Measurements from ENCODE around the gene CLDN7. TPM values are rescaled to one million over a fixed set of nuclear protein-coding genes. Genes with fewer than 3 reads are reported as not detected.

Gene CLDN7
- total RNA-seq, 1 experiment from 2014 or later: 177 TPM

DNA sequence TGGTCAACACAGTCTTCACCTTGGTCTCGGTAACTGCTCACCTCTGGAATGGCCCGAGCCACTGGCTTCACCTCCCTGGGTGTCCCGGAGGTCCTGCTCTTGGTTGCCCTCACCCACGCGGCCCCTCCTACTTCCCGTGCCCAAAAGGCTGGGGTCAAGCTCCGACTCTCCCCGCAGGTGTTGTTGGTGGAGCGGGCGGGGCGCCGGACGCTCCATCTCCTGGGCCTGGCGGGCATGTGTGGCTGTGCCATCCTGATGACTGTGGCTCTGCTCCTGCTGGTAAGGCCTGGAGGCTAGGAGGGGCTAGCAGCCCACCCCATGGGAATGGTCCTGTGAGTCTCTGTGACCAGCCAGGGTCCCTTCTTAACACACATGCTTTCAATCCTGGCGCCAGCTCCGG, 22.6 kb upstream of the CLDN7 start:
- Histone ChIP-seq H3K79me1 (ENCODE audit: insufficient read depth, low read depth, low read length, poor library complexity, severe bottlenecking) (no peaks in the 10 kb centered on the region), H3T11ph (ENCODE audit: low read length) (no peak overlapping the region), H3K4ac (ENCODE audit: low read depth, low read length) (no peak overlapping the region), H3K79me2 (ENCODE audit: insufficient read depth, low read length) (no peaks in the 10 kb centered on the region), H3K27me3 (ENCODE audit: insufficient read depth, low read length) (no peaks in the 10 kb centered on the region), H3K18ac (ENCODE audit: insufficient read length, low read depth, low read length) (no peak overlapping the region), H3K4me1 (ENCODE audit: insufficient read depth, low read length) (peaks cover 3% of the 10 kb centered on the region; the same call in 1 of the 2 replicates), H4K20me1 (ENCODE audit: control insufficient read depth, insufficient read depth, insufficient read length) (no peaks in the 10 kb centered on the region), H2AFZ (ENCODE audit: low read length) (no peak overlapping the region), H2BK12ac (ENCODE audit: insufficient read length, low read depth, low read length) (no peak overlapping the region), H3K56ac (ENCODE audit: insufficient read length, low read depth, low read length) (no peak overlapping the region), H2BK5ac (ENCODE audit: insufficient read length, low read length) (no peak overlapping the region), H2BK15ac (ENCODE audit: low read depth, low read length) (no peak overlapping the region), H2BK120ac (ENCODE audit: low read depth, low read length, poor library complexity, severe bottlenecking) (no peak overlapping the region), H3K9ac (ENCODE audit: extremely low read depth, insufficient read length, low read length) (no peak overlapping the region), H3K14ac (ENCODE audit: insufficient read depth, low read length) (no peak overlapping the region), H3K27ac (ENCODE audit: insufficient read length, low read depth, low read length) (no peak overlapping the region), H4K91ac (ENCODE audit: insufficient read length, low read depth, low read length) (no peak overlapping the region), H2BK20ac (ENCODE audit: low read depth, low read length, poor library complexity, severe bottlenecking) (no peak overlapping the region), H3K4me2 (ENCODE audit: insufficient read depth, insufficient read length, low read length) (no peak overlapping the region), H3K23me2 (ENCODE audit: insufficient read length, low read depth, low read length, poor library complexity, severe bottlenecking) (peaks cover 12% of the 10 kb centered on the region), H4K8ac (replicated peaks; ENCODE audit: insufficient read length, low read depth, low read length) (no peak overlapping the region), H4K5ac (ENCODE audit: insufficient read length, low read depth, low read length) (no peak overlapping the region), H3K23ac (ENCODE audit: insufficient read length, low read depth, low read length) (no peak overlapping the region), H2AK5ac (ENCODE audit: insufficient read length, low read length) (no peak overlapping the region), H3K9me3 (ENCODE audit: control insufficient read depth, low read depth, low read length) (no peaks in the 10 kb centered on the region)
- peaks cover 2 to 25% (median 11%) of the 10 kb centered on the region in 3 experiments; a peak in 5 of 7 replicates for H3K36me3 Mint-ChIP-seq (ENCODE audit: insufficient read depth in 1 of 3, low read depth in 3 of 3)
- H3K9me3 Mint-ChIP-seq: no peaks in the 10 kb centered on the region
- TF ChIP-seq, protein P1, sequence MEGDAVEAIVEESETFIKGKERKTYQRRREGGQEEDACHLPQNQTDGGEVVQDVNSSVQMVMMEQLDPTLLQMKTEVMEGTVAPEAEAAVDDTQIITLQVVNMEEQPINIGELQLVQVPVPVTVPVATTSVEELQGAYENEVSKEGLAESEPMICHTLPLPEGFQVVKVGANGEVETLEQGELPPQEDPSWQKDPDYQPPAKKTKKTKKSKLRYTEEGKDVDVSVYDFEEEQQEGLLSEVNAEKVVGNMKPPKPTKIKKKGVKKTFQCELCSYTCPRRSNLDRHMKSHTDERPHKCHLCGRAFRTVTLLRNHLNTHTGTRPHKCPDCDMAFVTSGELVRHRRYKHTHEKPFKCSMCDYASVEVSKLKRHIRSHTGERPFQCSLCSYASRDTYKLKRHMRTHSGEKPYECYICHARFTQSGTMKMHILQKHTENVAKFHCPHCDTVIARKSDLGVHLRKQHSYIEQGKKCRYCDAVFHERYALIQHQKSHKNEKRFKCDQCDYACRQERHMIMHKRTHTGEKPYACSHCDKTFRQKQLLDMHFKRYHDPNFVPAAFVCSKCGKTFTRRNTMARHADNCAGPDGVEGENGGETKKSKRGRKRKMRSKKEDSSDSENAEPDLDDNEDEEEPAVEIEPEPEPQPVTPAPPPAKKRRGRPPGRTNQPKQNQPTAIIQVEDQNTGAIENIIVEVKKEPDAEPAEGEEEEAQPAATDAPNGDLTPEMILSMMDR (conservative IDR thresholded peaks at IDR 0.05): no peak
- H3K27me3 Mint-ChIP-seq (ENCODE audit: low read depth): peaks cover 13% of the 10 kb centered on the region
- H3K27ac Mint-ChIP-seq: no peak overlapping the region; a peak in 1 of 7 replicates
- no peak overlapping the region for H3K4me3 Mint-ChIP-seq
- peaks cover 15 to 25% of the 10 kb centered on the region in 2 experiments for H3K4me1 Mint-ChIP-seq
- DNase-seq: no peak
- WGBS (ENCODE audit: extremely low coverage, insufficient read length, low lambda C conversion rate): no CpG with 5 or more reads among the region's 16 CpGs

All from H9 (cell line).